HepG2 (cell line): ENCODE measurements around the gene HOXC11. TPM values are rescaled to one million over a fixed set of nuclear protein-coding genes. Genes with fewer than 3 reads are reported as not detected.

Experiments
- ATAC-seq: fragments of 200-7000 bp; cut with Tn5 transposase; 3 replicates; pipeline ENCODE4 v1.9.1; 2020; ENCODE audit warnings: mild to moderate bottlenecking, moderate library complexity
- BruUV-seq: library from RNA; stranded (reverse); fragments of 400-500 nt; replicated peaks from 2 replicates; lab custom pipeline; 2021; lab: Mats Ljungman, UMichigan
- CTCF ChIA-PET: fragments of 300-600 bp; formaldehyde crosslinking; extraction: SDS; loops from one replicate; lab custom pipeline; 2021; ENCODE audit warnings: low total read pairs, inconsistent platforms, low intra/inter-chr PET ratio; lab: Yijun Ruan, JAX
- POLR2A ChIA-PET: fragments of 350-600 bp; sonication (Branson Sonifier 250); formaldehyde crosslinking; loops from one replicate; lab custom pipeline; 2020; ENCODE audit warnings: antibody characterized with exemption, inconsistent platforms; lab: Yijun Ruan, JAX
- DNase-seq: peaks from one replicate; pipeline ENCODE4 v3.0.0-alpha.2; 2015; ENCODE audit warnings: low spot score
- FAIRE-seq: peaks from 3 replicates; lab custom pipeline; 2011; peaks lifted over from hg19 to GRCh38; lab: Jason Lieb, UNC
- H2AFZ ChIP-seq: one replicate; pipeline ENCODE4 v1.6.1; 2011; ENCODE audit warnings: low read length, inconsistent platforms
- H3K27ac ChIP-seq: fragments of 300-600 bp; 3 replicates; pipeline ENCODE4 v1.8.0; 2011; ENCODE audit warnings: mixed run types, mild to moderate bottlenecking, mixed read lengths, low read length, inconsistent platforms; ENCODE audit not compliant: insufficient read depth; ENCODE audit errors: extremely low read length
- H3K27me3 ChIP-seq, 2 experiments: fragments of 200-600 bp in 1 of 2; 2 replicates in 1 of 2; 3 replicates in 1 of 2; pipeline versions ENCODE4 v1.6.0 to v1.8.0; 2011; ENCODE audit warnings: low read length in 2 of 2, mild to moderate bottlenecking in 2 of 2, moderate library complexity in 2 of 2, inconsistent platforms in 1 of 2; ENCODE audit not compliant: insufficient read depth in 2 of 2, control insufficient read depth in 1 of 2
- H3K36me3 ChIP-seq, 2 experiments: fragments of 200-600 bp in 1 of 2; replicated peaks in 1 of 2; 2 replicates in 1 of 2; 3 replicates in 1 of 2; pipeline versions ENCODE4 v1.5.1 to v1.8.0; 2011; ENCODE audit warnings: low read length in 2 of 2, inconsistent platforms in 1 of 2; ENCODE audit not compliant: insufficient read depth in 2 of 2, control insufficient read depth in 1 of 2
- H3K4me1 ChIP-seq: 2 replicates; pipeline ENCODE4 v1.5.1; 2012; ENCODE audit warnings: low read length, inconsistent platforms; ENCODE audit not compliant: insufficient read depth
- H3K4me2 ChIP-seq: 2 replicates; pipeline ENCODE4 v1.6.0; 2011; ENCODE audit warnings: low read depth, low read length, inconsistent platforms
- H3K4me3 ChIP-seq, 3 experiments: fragments of 200-600 bp in 1 of 3; sonication (generic), shearing (Covaris generic) in 1 of 3; replicated peaks in 1 of 3; 2 replicates each; pipeline ENCODE4 v1.5.1; 2011 to 2016; ENCODE audit warnings: low read length in 3 of 3, inconsistent platforms in 2 of 3, low read depth in 2 of 3, mild to moderate bottlenecking in 2 of 3, control low read depth in 1 of 3, mixed read lengths in 1 of 3; ENCODE audit not compliant: insufficient read depth in 1 of 3
- H3K79me2 ChIP-seq: one replicate; pipeline ENCODE4 v1.6.1; 2011; ENCODE audit warnings: low read length, inconsistent platforms; ENCODE audit not compliant: insufficient read depth
- H3K9ac ChIP-seq: 2 replicates; pipeline ENCODE4 v1.6.0; 2011; ENCODE audit warnings: mild to moderate bottlenecking, low read depth, low read length, inconsistent platforms; ENCODE audit not compliant: insufficient read depth
- H3K9me3 ChIP-seq: 2 replicates; pipeline ENCODE4 v1.5.1; 2012; ENCODE audit warnings: mild to moderate bottlenecking, low read length
- H4K20me1 ChIP-seq: 2 replicates; pipeline ENCODE4 v1.6.0; 2011; ENCODE audit warnings: inconsistent platforms, mild to moderate bottlenecking, low read length, moderate library complexity; ENCODE audit not compliant: insufficient read depth
- BCLAF1 ChIP-seq: fragments of 450-650 bp; IDR thresholded peaks from 2 replicates; pipeline ENCODE4 v1.6.1; 2017; ENCODE audit warnings: mild to moderate bottlenecking
- HIVEP1 ChIP-seq: sonication (generic); formaldehyde crosslinking; IDR thresholded peaks from 2 replicates; pipeline ENCODE4 v1.4.0; 2020; ENCODE audit warnings: mild to moderate bottlenecking, missing genetic modification reagents
- IRF9 ChIP-seq: sonication (generic); formaldehyde crosslinking; IDR thresholded peaks from 2 replicates; pipeline ENCODE4 v1.8.0; 2022; ENCODE audit warnings: missing genetic modification reagents, mild to moderate bottlenecking, borderline replicate concordance
- KAT8 ChIP-seq: IDR thresholded peaks from 2 replicates; pipeline ENCODE4 v1.6.1; 2016; ENCODE audit warnings: missing genetic modification reagents, missing compliant biosample characterization
- TMF1 ChIP-seq: sonication (generic); formaldehyde crosslinking; IDR thresholded peaks from 2 replicates; pipeline ENCODE4 v1.8.1; 2022; ENCODE audit warnings: low read depth, missing genetic modification reagents
- ZMAT5 ChIP-seq: sonication (generic); formaldehyde crosslinking; IDR thresholded peaks from 2 replicates; pipeline ENCODE4 v1.5.0; 2020; ENCODE audit warnings: mild to moderate bottlenecking, low read depth, missing genetic modification reagents, borderline replicate concordance
- WGBS: methylation state at CpG from one replicate; pipeline ENCODE4 v1.1.6; 2017; ENCODE audit warnings: low lambda C conversion rate; 5-methylcytosine and 5-hydroxymethylcytosine counted together
- in situ Hi-C: cut with HindIII; loops from 2 replicates; pipeline ENCODE4 v1.10.0; 2017; ENCODE audit warnings: low pct_unique_long_range_greater_than_20kb; ENCODE audit not compliant: extremely low pct_ligation_motif_present
- intact Hi-C: fragments of 100-400 bp; cut with micrococcal nuclease; formaldehyde crosslinking; loops from one replicate; pipeline ENCODE4 v1.10.0; 2022; ENCODE audit not compliant: unreplicated experiment
- polyA plus RNA-seq, 8 experiments: library from polyadenylated mRNA; depleted of rRNA in 3 of 8; stranded (reverse) in 7 of 8; unstranded in 1 of 8; fragments of >200 nt; fragmentation: Illumina TruSeq in 4 of 8; extraction: Trizol in 4 of 8; gene quantifications; 2 replicates each; pipeline versions ENCODE4 v1.2.1 to v1.2.3, GENCODE V29; 2011 to 2016; ENCODE audit warnings: low read depth in 4 of 8, missing spikeins in 1 of 8, mixed read lengths in 1 of 8; ENCODE audit not compliant: insufficient read depth in 1 of 8
- total RNA-seq, 5 experiments: library from RNA; depleted of rRNA; stranded (reverse); fragments of >200 nt; fragmentation: Illumina TruSeq; extraction: Trizol; gene quantifications; 2 replicates each; pipeline ENCODE4 v1.2.3, GENCODE V29; 2016; ENCODE audit warnings: low read depth in 1 of 5
- TF ChIP-seq, protein P1 (sequence below): sonication (generic); formaldehyde crosslinking; IDR thresholded peaks from 2 replicates; pipeline ENCODE4 v1.4.0; 2020; ENCODE audit warnings: missing genetic modification reagents, borderline replicate concordance

Gene HOXC11
- total and polyA plus RNA-seq, 2 of the 13 experiments (the other 11 are each of a cell fraction or from before 2014, with no cell fraction given): not detected

- ChIA-PET POLR2A (no interaction called here), CTCF (no interaction called here)
- H3K4me3 ChIP-seq: no peak overlapping the region
- in situ Hi-C loops (no loop called here), intact Hi-C loops (no loop called here)
- BruUV-seq: no TSS peak
- peaks cover 5 to 75% of the 10 kb centered on the region in 2 experiments for H3K27me3 ChIP-seq
- no peak for FAIRE-seq
- no peak overlapping the region for H3K9ac ChIP-seq
- 71% methylated on average over 7 of the region's 7 CpGs for WGBS
- peaks cover 31% of the 10 kb centered on the region for H3K4me1 ChIP-seq
- H3K27ac ChIP-seq: no peak overlapping the region
- DNase-seq: no peak
- H4K20me1 ChIP-seq: no peaks in the 10 kb centered on the region
- TF ChIP-seq KAT8 (no peak), HIVEP1 (CRISPR knock-in tag) (no peak), TMF1 (no peak), BCLAF1 (no peak), ZMAT5 (CRISPR knock-in tag) (no peak), IRF9 (CRISPR knock-in tag) (no peak)
- TF ChIP-seq, protein P1, sequence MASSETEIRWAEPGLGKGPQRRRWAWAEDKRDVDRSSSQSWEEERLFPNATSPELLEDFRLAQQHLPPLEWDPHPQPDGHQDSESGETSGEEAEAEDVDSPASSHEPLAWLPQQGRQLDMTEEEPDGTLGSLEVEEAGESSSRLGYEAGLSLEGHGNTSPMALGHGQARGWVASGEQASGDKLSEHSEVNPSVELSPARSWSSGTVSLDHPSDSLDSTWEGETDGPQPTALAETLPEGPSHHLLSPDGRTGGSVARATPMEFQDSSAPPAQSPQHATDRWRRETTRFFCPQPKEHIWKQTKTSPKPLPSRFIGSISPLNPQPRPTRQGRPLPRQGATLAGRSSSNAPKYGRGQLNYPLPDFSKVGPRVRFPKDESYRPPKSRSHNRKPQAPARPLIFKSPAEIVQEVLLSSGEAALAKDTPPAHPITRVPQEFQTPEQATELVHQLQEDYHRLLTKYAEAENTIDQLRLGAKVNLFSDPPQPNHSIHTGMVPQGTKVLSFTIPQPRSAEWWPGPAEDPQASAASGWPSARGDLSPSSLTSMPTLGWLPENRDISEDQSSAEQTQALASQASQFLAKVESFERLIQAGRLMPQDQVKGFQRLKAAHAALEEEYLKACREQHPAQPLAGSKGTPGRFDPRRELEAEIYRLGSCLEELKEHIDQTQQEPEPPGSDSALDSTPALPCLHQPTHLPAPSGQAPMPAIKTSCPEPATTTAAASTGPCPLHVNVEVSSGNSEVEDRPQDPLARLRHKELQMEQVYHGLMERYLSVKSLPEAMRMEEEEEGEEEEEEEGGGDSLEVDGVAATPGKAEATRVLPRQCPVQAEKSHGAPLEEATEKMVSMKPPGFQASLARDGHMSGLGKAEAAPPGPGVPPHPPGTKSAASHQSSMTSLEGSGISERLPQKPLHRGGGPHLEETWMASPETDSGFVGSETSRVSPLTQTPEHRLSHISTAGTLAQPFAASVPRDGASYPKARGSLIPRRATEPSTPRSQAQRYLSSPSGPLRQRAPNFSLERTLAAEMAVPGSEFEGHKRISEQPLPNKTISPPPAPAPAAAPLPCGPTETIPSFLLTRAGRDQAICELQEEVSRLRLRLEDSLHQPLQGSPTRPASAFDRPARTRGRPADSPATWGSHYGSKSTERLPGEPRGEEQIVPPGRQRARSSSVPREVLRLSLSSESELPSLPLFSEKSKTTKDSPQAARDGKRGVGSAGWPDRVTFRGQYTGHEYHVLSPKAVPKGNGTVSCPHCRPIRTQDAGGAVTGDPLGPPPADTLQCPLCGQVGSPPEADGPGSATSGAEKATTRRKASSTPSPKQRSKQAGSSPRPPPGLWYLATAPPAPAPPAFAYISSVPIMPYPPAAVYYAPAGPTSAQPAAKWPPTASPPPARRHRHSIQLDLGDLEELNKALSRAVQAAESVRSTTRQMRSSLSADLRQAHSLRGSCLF: no peak
- H3K79me2 ChIP-seq: no peaks in the 10 kb centered on the region
- no peak overlapping the region for H2AFZ ChIP-seq
- no peak overlapping the region for H3K4me2 ChIP-seq
- H3K9me3 ChIP-seq: no peaks in the 10 kb centered on the region
- no peaks in the 10 kb centered on the region for H3K36me3 ChIP-seq
- ATAC-seq: no peak
These were observed 7.3 kb downstream of the HOXC11 start for GRCh38 chr12:53980104-53980801.
